Mammary epithelial cell (primary cell): ENCODE measurements around the gene PARG.

Experiments used
- EZH2 ChIP-seq: IDR thresholded peaks from 2 replicates; pipeline ENCODE4 v1.6.1; 2012; ENCODE audit warnings: low read length, inconsistent platforms, borderline replicate concordance
- TF ChIP-seq, protein P1 (sequence below), 2 donors: IDR thresholded peaks in 1 of 2; conservative IDR thresholded peaks in 1 of 2; 2 replicates each; pipeline ENCODE4 v1.5.1; 2011 to 2012; ENCODE audit warnings: inconsistent platforms in 2 of 2, low read length in 2 of 2, mild to moderate bottlenecking in 2 of 2, control low read depth in 1 of 2, low read depth in 1 of 2; ENCODE audit not compliant: insufficient read depth in 1 of 2; ENCODE audit errors: extremely low read depth in 1 of 2

DNA sequence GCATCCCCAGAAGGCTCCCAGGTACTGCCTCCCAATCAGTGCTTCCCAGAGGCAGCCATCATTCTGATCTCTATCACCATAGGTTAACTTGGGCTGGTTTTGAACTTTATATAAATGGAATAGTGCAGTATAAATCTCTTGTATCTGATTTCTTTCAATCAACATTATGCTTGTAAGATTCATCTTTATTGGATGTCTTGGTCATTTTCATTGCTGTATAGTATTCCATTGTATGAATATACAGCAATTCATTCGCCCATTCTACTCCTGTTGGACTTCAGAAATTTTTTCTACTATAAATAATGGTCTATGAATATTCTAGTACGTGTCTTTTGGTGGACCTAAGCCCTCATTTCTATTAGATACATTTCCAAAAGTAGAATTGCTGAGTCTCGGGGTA lies 163.6 kb downstream of the PARG start:
- TF ChIP-seq, protein P1, sequence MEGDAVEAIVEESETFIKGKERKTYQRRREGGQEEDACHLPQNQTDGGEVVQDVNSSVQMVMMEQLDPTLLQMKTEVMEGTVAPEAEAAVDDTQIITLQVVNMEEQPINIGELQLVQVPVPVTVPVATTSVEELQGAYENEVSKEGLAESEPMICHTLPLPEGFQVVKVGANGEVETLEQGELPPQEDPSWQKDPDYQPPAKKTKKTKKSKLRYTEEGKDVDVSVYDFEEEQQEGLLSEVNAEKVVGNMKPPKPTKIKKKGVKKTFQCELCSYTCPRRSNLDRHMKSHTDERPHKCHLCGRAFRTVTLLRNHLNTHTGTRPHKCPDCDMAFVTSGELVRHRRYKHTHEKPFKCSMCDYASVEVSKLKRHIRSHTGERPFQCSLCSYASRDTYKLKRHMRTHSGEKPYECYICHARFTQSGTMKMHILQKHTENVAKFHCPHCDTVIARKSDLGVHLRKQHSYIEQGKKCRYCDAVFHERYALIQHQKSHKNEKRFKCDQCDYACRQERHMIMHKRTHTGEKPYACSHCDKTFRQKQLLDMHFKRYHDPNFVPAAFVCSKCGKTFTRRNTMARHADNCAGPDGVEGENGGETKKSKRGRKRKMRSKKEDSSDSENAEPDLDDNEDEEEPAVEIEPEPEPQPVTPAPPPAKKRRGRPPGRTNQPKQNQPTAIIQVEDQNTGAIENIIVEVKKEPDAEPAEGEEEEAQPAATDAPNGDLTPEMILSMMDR (conservative IDR thresholded peaks at IDR 0.05 in 1 of 2, IDR thresholded peaks at IDR 0.05 in 1 of 2; ENCODE audit: extremely low read depth in 1 of 2, insufficient read depth in 1 of 2, low read depth in 1 of 2, low read length in 2 of 2): no peak
- no peak for TF ChIP-seq EZH2
